IMR-90 (cell line): ENCODE results near the gene CIB2.

Experiments used
- BHLHE40 ChIP-seq: fragments of 150-350 bp; IDR thresholded peaks from 2 replicates; pipeline ENCODE4 v1.6.1; 2016; ENCODE audit warnings: mild to moderate bottlenecking, low read depth, low read length
- CTCF ChIP-seq: conservative IDR thresholded peaks from 2 replicates; pipeline ENCODE4 v1.5.1; 2012; ENCODE audit warnings: mild to moderate bottlenecking, low read depth, low read length, improper control_type of control experiment
- FOS ChIP-seq: fragments of 150-350 bp; IDR thresholded peaks from 2 replicates; pipeline ENCODE4 v1.6.1; 2016; ENCODE audit warnings: low read depth, low read length
- MAFK ChIP-seq: IDR thresholded peaks from 2 replicates; pipeline ENCODE4 v1.6.1; 2012; ENCODE audit warnings: low read depth, low read length, improper control_type of control experiment
- MXI1 ChIP-seq: IDR thresholded peaks from 2 replicates; pipeline ENCODE4 v1.6.1; 2012; ENCODE audit warnings: low read depth, mild to moderate bottlenecking, low read length, moderate library complexity, borderline replicate concordance
- POLR2A ChIP-seq: IDR thresholded peaks from 2 replicates; pipeline ENCODE4 v1.6.1; 2012; ENCODE audit warnings: mild to moderate bottlenecking, low read depth, low read length
- RAD21 ChIP-seq: IDR thresholded peaks from 2 replicates; pipeline ENCODE4 v1.6.1; 2012; ENCODE audit warnings: low read length, improper control_type of control experiment
- SMC3 ChIP-seq: fragments of 150-350 bp; IDR thresholded peaks from 2 replicates; pipeline ENCODE4 v1.6.1; 2016; ENCODE audit warnings: low read depth, mild to moderate bottlenecking, antibody characterized with exemption, low read length, moderate library complexity
- USF2 ChIP-seq: fragments of 150-350 bp; IDR thresholded peaks from 2 replicates; pipeline ENCODE4 v1.6.1; 2017; ENCODE audit warnings: mild to moderate bottlenecking, antibody characterized with exemption, low read length, low read depth

GRCh38 chr15:78069462-78070029, 61.7 kb downstream of the CIB2 start:
- TF ChIP-seq CTCF = no peak
- TF ChIP-seq USF2 = no peak
- no peak for TF ChIP-seq FOS
- TF ChIP-seq POLR2A = no peak
- TF ChIP-seq SMC3 = no peak
- no peak for TF ChIP-seq MXI1
- TF ChIP-seq MAFK = no peak
- no peak for TF ChIP-seq BHLHE40
- no peak for TF ChIP-seq RAD21
